ENCODE measurements around the gene DSCAM. TPM values are rescaled to one million over a fixed set of nuclear protein-coding genes. Genes with fewer than 3 reads are reported as not detected.

Gene DSCAM
- total RNA-seq, 1 donor from 2014 or later: 0.21 TPM

- no peak overlapping the region for H3K4me3 Mint-ChIP-seq (ENCODE audit: unreplicated experiment)
- TF ChIP-seq CTCF (IDR thresholded peaks at IDR 0.05; ENCODE audit: unreplicated experiment): no peak
- DNase-seq (ENCODE audit: low spot score): no peak
- H3K36me3 Mint-ChIP-seq (ENCODE audit: low read depth, unreplicated experiment): no peaks in the 10 kb centered on the region
- H3K27ac Mint-ChIP-seq (ENCODE audit: unreplicated experiment): no peak overlapping the region
- peaks cover 10% of the 10 kb centered on the region for H3K9me3 Mint-ChIP-seq (ENCODE audit: unreplicated experiment)
- no peaks in the 10 kb centered on the region for H3K4me1 Mint-ChIP-seq (ENCODE audit: unreplicated experiment)
- H3K27me3 Mint-ChIP-seq (ENCODE audit: unreplicated experiment): no peaks in the 10 kb centered on the region
These were observed 389.2 kb downstream of the DSCAM start for GRCh38 chr21:40457741-40458140.

- Mint-ChIP-seq H3K4me1 (ENCODE audit: unreplicated experiment) (no peaks in the 10 kb centered on the region), H3K4me3 (ENCODE audit: unreplicated experiment) (no peak overlapping the region)
- no peak for TF ChIP-seq CTCF (IDR thresholded peaks at IDR 0.05; ENCODE audit: unreplicated experiment)
These were observed 392.9 kb downstream of the DSCAM start for GRCh38 chr21:40454057-40454456.

GRCh38 chr21:40453183-40453582 lies 393.8 kb downstream of the DSCAM start:
- no peak for DNase-seq (ENCODE audit: low spot score)
- no peak for TF ChIP-seq CTCF (IDR thresholded peaks at IDR 0.05; ENCODE audit: unreplicated experiment)
- Mint-ChIP-seq H3K4me3 (ENCODE audit: unreplicated experiment) (no peak overlapping the region), H3K9me3 (ENCODE audit: unreplicated experiment) (peaks cover 17% of the 10 kb centered on the region), H3K36me3 (ENCODE audit: low read depth, unreplicated experiment) (no peaks in the 10 kb centered on the region), H3K4me1 (ENCODE audit: unreplicated experiment) (no peaks in the 10 kb centered on the region), H3K27ac (ENCODE audit: unreplicated experiment) (no peak overlapping the region), H3K27me3 (ENCODE audit: unreplicated experiment) (no peaks in the 10 kb centered on the region)

More at GRCh38 chr21:40454057-40454456, 392.9 kb downstream of the DSCAM start:
- peaks cover 17% of the 10 kb centered on the region for H3K9me3 Mint-ChIP-seq (ENCODE audit: unreplicated experiment)
- no peaks in the 10 kb centered on the region for H3K27me3 Mint-ChIP-seq (ENCODE audit: unreplicated experiment)
- DNase-seq (ENCODE audit: low spot score): no peak
- H3K36me3 Mint-ChIP-seq (ENCODE audit: low read depth, unreplicated experiment): no peaks in the 10 kb centered on the region
- H3K27ac Mint-ChIP-seq (ENCODE audit: unreplicated experiment): no peak overlapping the region

GRCh38 chr21:40452548-40452947 lies 394.4 kb downstream of the DSCAM start:
- no peak for TF ChIP-seq CTCF (IDR thresholded peaks at IDR 0.05; ENCODE audit: unreplicated experiment)
- H3K27ac Mint-ChIP-seq (ENCODE audit: unreplicated experiment): no peak overlapping the region
- H3K27me3 Mint-ChIP-seq (ENCODE audit: unreplicated experiment): no peaks in the 10 kb centered on the region
- no peaks in the 10 kb centered on the region for H3K36me3 Mint-ChIP-seq (ENCODE audit: low read depth, unreplicated experiment)
- no peak for DNase-seq (ENCODE audit: low spot score)
- no peak overlapping the region for H3K4me3 Mint-ChIP-seq (ENCODE audit: unreplicated experiment)
- peaks cover 17% of the 10 kb centered on the region for H3K9me3 Mint-ChIP-seq (ENCODE audit: unreplicated experiment)
- no peaks in the 10 kb centered on the region for H3K4me1 Mint-ChIP-seq (ENCODE audit: unreplicated experiment)

- no peaks in the 10 kb centered on the region for H3K36me3 Mint-ChIP-seq (ENCODE audit: low read depth, unreplicated experiment)
- no peak overlapping the region for H3K4me3 Mint-ChIP-seq (ENCODE audit: unreplicated experiment)
- H3K4me1 Mint-ChIP-seq (ENCODE audit: unreplicated experiment): no peaks in the 10 kb centered on the region
- no peak overlapping the region for H3K27ac Mint-ChIP-seq (ENCODE audit: unreplicated experiment)
- peaks cover 17% of the 10 kb centered on the region for H3K9me3 Mint-ChIP-seq (ENCODE audit: unreplicated experiment)
- DNase-seq (ENCODE audit: low spot score): no peak
- no peaks in the 10 kb centered on the region for H3K27me3 Mint-ChIP-seq (ENCODE audit: unreplicated experiment)
- TF ChIP-seq CTCF (IDR thresholded peaks at IDR 0.05; ENCODE audit: unreplicated experiment): no peak
These were observed 399.9 kb downstream of the DSCAM start for GRCh38 chr21:40447016-40447415.

Measured in endothelial cell (in vitro differentiated cells).